C4-2B (cell line): ENCODE results near the gene RRM1.

ENCODE experiments used
- CTCF ChIP-seq: fragments of 450-650 bp; conservative IDR thresholded peaks from 2 replicates; pipeline ENCODE4 v1.5.1; 2017; ENCODE audit warnings: mild to moderate bottlenecking
- ZFX ChIP-seq: fragments of 450-650 bp; IDR thresholded peaks from 2 replicates; pipeline ENCODE4 v1.6.1; 2017

DNA sequence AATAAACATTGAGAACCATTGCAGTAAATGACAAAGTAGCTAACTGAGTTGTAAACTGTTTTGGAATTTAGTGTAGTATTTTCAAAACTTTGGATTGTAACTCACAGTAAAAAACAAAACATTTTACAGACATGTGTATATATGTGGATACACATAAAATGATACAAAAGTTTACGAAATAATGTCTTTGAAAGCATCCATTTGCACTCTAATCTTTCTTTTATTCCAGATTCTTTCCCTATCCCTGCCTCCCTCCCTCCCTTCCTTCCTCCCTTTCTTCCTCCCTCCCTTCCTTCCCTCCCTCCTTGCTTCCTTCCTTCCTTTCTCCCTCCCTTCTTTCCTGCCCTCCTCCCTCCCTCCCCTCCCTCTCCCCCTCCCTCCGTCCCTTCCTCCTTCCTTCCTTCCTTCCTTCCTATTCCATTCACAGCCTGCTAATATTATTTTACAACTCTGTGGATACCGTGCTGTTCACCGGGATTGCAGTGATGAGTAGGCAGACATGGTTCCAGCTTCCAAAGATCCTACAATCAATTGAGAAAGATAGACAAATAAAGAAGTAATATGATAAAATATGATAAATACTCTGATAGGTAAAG, 3.5 kb downstream of the RRM1 start:
- TF ChIP-seq CTCF (no peak), ZFX (no peak)
